ENCODE data around the gene JARID2.
A peak's percentile ranks its signal among the peaks of the same experiment; 100 is the strongest.

GRCh38 chr6:15491255-15491985 lies 245.6 kb downstream of the JARID2 start:
- peak; percentile 97 for TF ChIP-seq CTCF (IDR thresholded peaks at IDR 0.05)
- no peak for TF ChIP-seq EZH2 (IDR thresholded peaks at IDR 0.05)
